RWPE2 (cell line): ENCODE results near the gene C19orf67.

Source experiments
- ATAC-seq: fragments of 200-7000 bp; cut with Tn5 transposase; 3 replicates; pipeline ENCODE4 v1.9.1; 2021; ENCODE audit warnings: low read depth
- DNase-seq: peaks from one replicate; pipeline ENCODE4 v3.0.0-alpha.2; 2020; ENCODE audit warnings: low spot score
- H3K27ac ChIP-seq: fragments of 450-650 bp; 2 replicates; pipeline ENCODE4 v1.5.1; 2017; ENCODE audit warnings: mild to moderate bottlenecking; ENCODE audit not compliant: poor library complexity, severe bottlenecking
- H3K27me3 ChIP-seq: fragments of 250-450 bp; sonication (Bioruptor Pico); 2 replicates; pipeline ENCODE4 v1.5.1; 2021; ENCODE audit warnings: mild to moderate bottlenecking, moderate library complexity; ENCODE audit not compliant: insufficient read depth, poor library complexity, severe bottlenecking
- H3K36me3 ChIP-seq: fragments of 250-450 bp; sonication (Bioruptor Pico); 2 replicates; pipeline ENCODE4 v1.5.1; 2020; ENCODE audit warnings: low read depth, mild to moderate bottlenecking, moderate library complexity
- H3K4me1 ChIP-seq: fragments of 250-450 bp; sonication (Bioruptor Pico); 2 replicates; pipeline ENCODE4 v1.5.1; 2021; ENCODE audit warnings: mild to moderate bottlenecking, moderate library complexity; ENCODE audit not compliant: insufficient read depth, poor library complexity, severe bottlenecking
- H3K4me3 ChIP-seq: fragments of 250-450 bp; sonication (Bioruptor Pico); 2 replicates; pipeline ENCODE4 v1.5.1; 2021; ENCODE audit warnings: mild to moderate bottlenecking, moderate library complexity; ENCODE audit not compliant: severe bottlenecking
- H3K9me3 ChIP-seq: fragments of 250-450 bp; sonication (Bioruptor Pico); 2 replicates; pipeline ENCODE4 v1.5.1; 2021; ENCODE audit warnings: mild to moderate bottlenecking, moderate library complexity; ENCODE audit not compliant: severe bottlenecking
- CTCF ChIP-seq: fragments of 450-650 bp; IDR thresholded peaks from one replicate; pipeline ENCODE4 v1.5.1; 2017; ENCODE audit warnings: mild to moderate bottlenecking, moderate library complexity; ENCODE audit not compliant: poor library complexity, severe bottlenecking

Gene C19orf67

DNA sequence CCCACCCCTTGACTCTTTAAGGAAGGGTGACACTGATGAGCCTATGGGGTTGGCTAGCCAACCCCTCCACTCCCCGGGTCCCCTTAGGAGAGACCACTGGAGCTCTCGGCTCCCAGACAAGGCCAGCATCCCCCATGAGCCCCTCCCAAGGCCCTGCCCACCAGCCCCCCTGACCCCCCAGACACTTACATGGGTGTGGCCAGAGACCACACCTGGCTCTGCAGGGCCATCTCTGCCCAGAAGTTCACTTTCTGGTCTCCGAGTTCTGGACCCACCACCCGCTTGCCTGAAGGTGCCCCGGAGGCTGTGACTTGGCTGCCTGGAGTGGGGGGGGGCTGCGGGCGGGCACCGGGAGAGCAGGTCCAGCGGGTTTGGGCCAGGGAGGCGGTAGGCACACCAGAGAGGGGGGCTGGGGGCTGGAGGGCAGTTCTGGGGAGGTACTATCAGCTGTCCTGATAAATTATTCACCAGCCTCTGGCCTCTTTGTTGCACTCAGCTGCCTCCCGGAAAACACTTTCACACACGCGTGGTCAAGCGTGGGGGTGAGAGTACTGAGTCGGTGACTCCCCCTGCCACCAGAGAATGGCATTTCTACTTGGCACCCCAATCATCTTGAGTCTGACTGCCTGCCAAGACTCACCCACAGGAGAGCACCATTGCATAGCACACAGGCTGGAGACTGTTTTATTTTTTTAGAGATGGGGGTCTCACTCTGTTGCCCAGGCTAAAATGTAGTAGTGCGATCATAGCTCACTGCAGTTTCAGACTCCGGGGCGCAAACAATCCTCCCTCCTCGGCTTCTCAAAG lies 23.6 kb downstream of the C19orf67 start, which contains the start of gene PALM3:
TSS of gene PALM3 (minus strand) at position 326 of the 807 bp plus-strand sequence. CDS start at position 230, 96 bp downstream.
- Histone ChIP-seq H3K36me3 (no peaks in the 10 kb centered on the region), H3K27ac (no peak within 1 kb of the TSS), H3K9me3 (no peaks in the 10 kb centered on the region), H3K4me3 (no peak within 1 kb of the TSS), H3K4me1 (no peaks in the 10 kb centered on the region), H3K27me3 (peaks cover 16% of the 10 kb centered on the region)
- DNase-seq (no peak), ATAC-seq (no peak)
- no peak for TF ChIP-seq CTCF

- DNase-seq = no peak
- H3K36me3 ChIP-seq = no peaks in the 10 kb centered on the region
- H3K4me1 ChIP-seq = no peaks in the 10 kb centered on the region
- H3K27me3 ChIP-seq = peaks cover 16% of the 10 kb centered on the region
- H3K27ac ChIP-seq = no peak overlapping the region
- no peak overlapping the region for H3K4me3 ChIP-seq
- ATAC-seq = no peak
- no peaks in the 10 kb centered on the region for H3K9me3 ChIP-seq
- no peak for TF ChIP-seq CTCF
Observed at GRCh38 chr19:14061081-14061749, 24.4 kb downstream of the C19orf67 start.

DNA sequence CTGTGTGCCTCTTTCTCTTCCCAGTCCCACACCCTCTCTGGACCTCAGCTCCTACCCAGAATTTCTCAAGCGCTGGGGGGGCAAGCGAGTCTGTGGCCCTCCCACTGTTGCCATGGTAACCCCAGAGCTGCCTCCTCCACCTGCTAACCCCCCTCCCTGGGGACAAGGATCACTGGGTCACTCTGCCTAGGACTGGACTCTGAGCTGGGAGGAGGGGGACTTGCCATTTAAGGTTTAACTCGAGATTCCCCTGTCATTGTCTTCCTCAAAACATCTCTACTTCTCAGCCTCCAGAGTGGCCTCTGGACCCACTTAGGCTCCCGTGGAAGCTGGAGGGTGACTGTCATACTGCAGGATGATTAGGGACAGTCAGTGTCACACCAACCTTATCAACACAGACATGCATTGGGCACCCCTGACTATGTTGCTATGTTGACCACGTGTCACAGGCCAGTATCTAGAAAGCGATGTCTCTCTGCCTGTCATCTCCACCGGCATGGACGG lies 25.9 kb downstream of the C19orf67 start:
- no peaks in the 10 kb centered on the region for H3K36me3 ChIP-seq
- no peak overlapping the region for H3K4me3 ChIP-seq
- DNase-seq (no peak), ATAC-seq (no peak)
- no peak for TF ChIP-seq CTCF
- H3K27ac ChIP-seq = no peak overlapping the region
- no peaks in the 10 kb centered on the region for H3K9me3 ChIP-seq
- H3K27me3 ChIP-seq = peaks cover 16% of the 10 kb centered on the region
- H3K4me1 ChIP-seq = no peaks in the 10 kb centered on the region

- H3K4me1 ChIP-seq = no peaks in the 10 kb centered on the region
- DNase-seq (no peak), ATAC-seq (no peak)
- no peak overlapping the region for H3K27ac ChIP-seq
- H3K4me3 ChIP-seq = no peak overlapping the region
- no peaks in the 10 kb centered on the region for H3K9me3 ChIP-seq
- H3K27me3 ChIP-seq = peaks cover 16% of the 10 kb centered on the region
- no peaks in the 10 kb centered on the region for H3K36me3 ChIP-seq
- TF ChIP-seq CTCF = peak; percentile 61
Observed at GRCh38 chr19:14059093-14059480, 26.5 kb downstream of the C19orf67 start.
